ENCODE data around the gene IQSEC3.
"Not testable (repeated sequence)": the region's sequence is repeated elsewhere in the genome, so short reads cannot be mapped to it uniquely, and the experiment has no call there.

IQSEC3 gene

DNA sequence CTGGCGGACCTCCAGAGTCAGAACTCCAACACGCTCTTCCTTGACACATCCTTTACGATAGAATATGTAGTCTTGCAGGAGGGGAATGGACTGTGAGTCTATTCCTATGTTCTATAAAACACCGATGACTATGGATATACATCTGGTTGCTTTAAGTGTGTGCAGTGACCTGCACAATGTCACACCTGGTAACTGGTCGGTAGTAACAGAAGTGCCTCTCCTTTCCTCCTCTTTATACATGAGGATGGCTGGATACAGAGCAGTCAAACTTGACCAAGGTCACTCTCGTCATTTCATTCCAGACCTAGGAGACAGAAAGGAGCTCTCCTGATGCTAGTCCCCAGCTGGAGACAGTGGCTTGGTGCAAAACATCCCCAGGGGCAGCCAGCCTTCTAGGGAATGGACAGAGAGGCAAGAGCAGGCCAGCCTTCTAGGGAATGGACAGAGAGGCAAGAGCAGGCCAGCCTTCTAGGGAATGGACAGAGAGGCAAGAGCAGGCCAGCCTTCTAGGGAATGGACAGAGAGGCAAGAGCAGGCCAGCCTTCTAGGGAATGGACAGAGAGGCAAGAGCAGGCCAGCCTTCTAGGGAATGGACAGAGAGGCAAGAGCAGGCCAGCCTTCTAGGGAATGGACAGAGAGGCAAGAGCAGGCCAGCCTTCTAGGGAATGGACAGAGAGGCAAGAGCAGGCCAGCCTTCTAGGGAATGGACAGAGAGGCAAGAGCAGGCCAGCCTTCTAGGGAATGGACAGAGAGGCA is 21.2 kb upstream of the IQSEC3 start:
- H3K4me1 ChIP-seq; H3K36me3 ChIP-seq (replicated peaks); H3K4me3 ChIP-seq; in situ Hi-C loops (cut with MboI; ENCODE audit: low sequenced_read_pairs); H3K9me3 ChIP-seq; H3K27me3 ChIP-seq (ENCODE audit: low read depth); DNase-seq (ENCODE audit: low spot score in 2 of 2): not testable (repeated sequence)

- H3K36me3 ChIP-seq (replicated peaks); DNase-seq (ENCODE audit: low spot score in 2 of 2); H3K4me1 ChIP-seq; H3K27me3 ChIP-seq (ENCODE audit: low read depth); H3K9me3 ChIP-seq; H3K4me3 ChIP-seq; in situ Hi-C loops (cut with MboI; ENCODE audit: low sequenced_read_pairs): not testable (repeated sequence)
Observed at GRCh38 chr12:45991-46358, 20.6 kb upstream of the IQSEC3 start.

DNA sequence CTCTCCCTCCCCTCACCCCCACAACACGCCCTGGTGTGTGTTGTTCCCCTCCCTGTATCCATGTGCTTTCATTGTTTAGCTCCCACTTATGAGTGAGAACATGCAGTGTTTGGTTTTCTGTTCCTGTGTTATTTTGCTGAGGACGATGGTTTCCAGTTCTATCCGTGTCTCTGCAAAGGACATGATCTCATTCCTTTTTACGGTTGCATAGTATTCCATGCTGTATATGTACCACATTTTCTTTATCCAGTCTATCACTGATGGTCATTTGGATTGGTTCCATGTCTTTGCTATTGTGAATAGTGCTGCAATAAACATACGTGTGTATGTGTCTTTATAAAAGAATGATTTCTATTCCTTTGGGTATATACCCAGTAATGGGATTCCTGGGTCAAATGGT is 20.0 kb upstream of the IQSEC3 start:
- H3K4me1 ChIP-seq; H3K27me3 ChIP-seq (ENCODE audit: low read depth); DNase-seq (ENCODE audit: low spot score in 2 of 2); in situ Hi-C loops (cut with MboI; ENCODE audit: low sequenced_read_pairs); H3K4me3 ChIP-seq; H3K9me3 ChIP-seq; H3K36me3 ChIP-seq (replicated peaks): not testable (repeated sequence)

- H3K4me3 ChIP-seq; H3K27me3 ChIP-seq (ENCODE audit: low read depth); H3K36me3 ChIP-seq (replicated peaks); H3K9me3 ChIP-seq; DNase-seq (ENCODE audit: low spot score in 2 of 2); H3K4me1 ChIP-seq; in situ Hi-C loops (cut with MboI; ENCODE audit: low sequenced_read_pairs): not testable (repeated sequence)
Observed at GRCh38 chr12:47699-48226, 18.8 kb upstream of the IQSEC3 start.

- H3K4me1 ChIP-seq; DNase-seq (ENCODE audit: low spot score in 2 of 2); H3K27me3 ChIP-seq (ENCODE audit: low read depth); H3K9me3 ChIP-seq; in situ Hi-C loops (cut with MboI; ENCODE audit: low sequenced_read_pairs); H3K4me3 ChIP-seq; H3K36me3 ChIP-seq (replicated peaks): not testable (repeated sequence)
Observed at GRCh38 chr12:49149-49548, 17.4 kb upstream of the IQSEC3 start.

- not testable (repeated sequence) for H3K27me3 ChIP-seq (ENCODE audit: low read depth)
Observed at GRCh38 chr12:51087-51486, 15.5 kb upstream of the IQSEC3 start.

GRCh38 chr12:51962-52361 is 14.6 kb upstream of the IQSEC3 start:
- in situ Hi-C loops (cut with MboI; ENCODE audit: low sequenced_read_pairs); H3K27me3 ChIP-seq (ENCODE audit: low read depth); H3K36me3 ChIP-seq (replicated peaks); H3K4me3 ChIP-seq; H3K4me1 ChIP-seq; DNase-seq (ENCODE audit: low spot score in 2 of 2); H3K9me3 ChIP-seq: not testable (repeated sequence)

More at GRCh38 chr12:51087-51486, 15.5 kb upstream of the IQSEC3 start:
- H3K4me1 ChIP-seq; DNase-seq (ENCODE audit: low spot score in 2 of 2); H3K4me3 ChIP-seq; H3K9me3 ChIP-seq; in situ Hi-C loops (cut with MboI; ENCODE audit: low sequenced_read_pairs); H3K36me3 ChIP-seq (replicated peaks): not testable (repeated sequence)

GRCh38 chr12:52902-53734 is 13.4 kb upstream of the IQSEC3 start:
- not testable (repeated sequence) for DNase-seq (ENCODE audit: low spot score in 2 of 2); H3K27me3 ChIP-seq (ENCODE audit: low read depth)

DNA sequence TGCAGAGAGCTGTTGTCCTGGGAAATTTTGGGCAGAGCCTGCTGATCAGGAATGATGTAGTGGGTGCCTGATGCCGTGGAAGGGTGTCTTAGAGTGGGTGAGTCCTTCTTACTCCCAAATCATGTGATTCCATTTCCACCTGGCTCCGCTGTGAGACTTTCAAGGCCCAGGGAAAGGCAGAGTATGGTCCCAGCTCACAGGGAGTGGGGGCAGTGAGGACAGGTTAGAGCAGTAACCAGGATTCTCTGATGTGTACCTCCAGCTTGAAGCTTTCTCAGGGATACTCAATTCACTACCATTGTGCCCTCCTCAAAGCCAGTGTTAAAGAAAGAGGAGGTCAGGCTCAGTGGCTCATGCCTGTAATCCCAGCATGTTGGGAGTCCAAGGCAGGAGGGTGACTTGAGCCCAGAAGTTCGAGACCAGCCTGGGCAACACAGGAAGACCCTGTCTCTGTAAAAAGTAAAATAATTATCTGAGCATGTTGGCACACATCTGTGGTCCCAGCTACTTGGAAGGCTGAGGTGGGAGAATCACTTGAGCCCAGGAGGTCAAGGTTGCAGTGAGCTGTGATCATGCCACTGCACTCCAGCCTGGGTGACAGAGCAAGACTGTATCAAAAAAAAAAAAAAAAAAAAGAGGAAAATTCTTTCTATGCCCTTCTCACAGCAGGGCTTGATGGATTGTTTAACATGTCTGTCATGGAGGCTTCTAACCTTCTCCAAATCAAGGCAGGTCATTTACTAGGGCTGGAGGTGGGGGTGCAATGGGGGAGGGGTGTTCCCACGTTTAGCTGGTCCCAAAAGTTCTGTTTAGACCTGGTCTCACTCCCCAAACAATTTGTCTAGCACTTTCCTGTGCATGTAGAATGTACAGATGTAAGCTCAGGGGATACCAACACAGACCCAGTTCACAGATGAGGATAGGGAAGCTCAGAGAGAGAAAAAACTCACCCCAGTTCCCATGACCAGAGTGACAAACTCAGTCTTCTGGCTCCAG is 12.5 kb upstream of the IQSEC3 start:
- no peak for DNase-seq (ENCODE audit: low spot score in 2 of 2)
- Histone ChIP-seq H3K9me3 (peaks cover 8% of the 10 kb centered on the region), H3K4me3 (no peak overlapping the region), H3K4me1 (no peaks in the 10 kb centered on the region), H3K36me3 (replicated peaks) (no peaks in the 10 kb centered on the region), H3K27me3 (ENCODE audit: low read depth) (peaks cover 8% of the 10 kb centered on the region)
- in situ Hi-C loops (cut with MboI; ENCODE audit: low sequenced_read_pairs), result no loop called here

More at GRCh38 chr12:52902-53734, 13.4 kb upstream of the IQSEC3 start:
- in situ Hi-C loops (cut with MboI; ENCODE audit: low sequenced_read_pairs); H3K4me1 ChIP-seq; H3K9me3 ChIP-seq; H3K36me3 ChIP-seq (replicated peaks); H3K4me3 ChIP-seq: not testable (repeated sequence)

DNA sequence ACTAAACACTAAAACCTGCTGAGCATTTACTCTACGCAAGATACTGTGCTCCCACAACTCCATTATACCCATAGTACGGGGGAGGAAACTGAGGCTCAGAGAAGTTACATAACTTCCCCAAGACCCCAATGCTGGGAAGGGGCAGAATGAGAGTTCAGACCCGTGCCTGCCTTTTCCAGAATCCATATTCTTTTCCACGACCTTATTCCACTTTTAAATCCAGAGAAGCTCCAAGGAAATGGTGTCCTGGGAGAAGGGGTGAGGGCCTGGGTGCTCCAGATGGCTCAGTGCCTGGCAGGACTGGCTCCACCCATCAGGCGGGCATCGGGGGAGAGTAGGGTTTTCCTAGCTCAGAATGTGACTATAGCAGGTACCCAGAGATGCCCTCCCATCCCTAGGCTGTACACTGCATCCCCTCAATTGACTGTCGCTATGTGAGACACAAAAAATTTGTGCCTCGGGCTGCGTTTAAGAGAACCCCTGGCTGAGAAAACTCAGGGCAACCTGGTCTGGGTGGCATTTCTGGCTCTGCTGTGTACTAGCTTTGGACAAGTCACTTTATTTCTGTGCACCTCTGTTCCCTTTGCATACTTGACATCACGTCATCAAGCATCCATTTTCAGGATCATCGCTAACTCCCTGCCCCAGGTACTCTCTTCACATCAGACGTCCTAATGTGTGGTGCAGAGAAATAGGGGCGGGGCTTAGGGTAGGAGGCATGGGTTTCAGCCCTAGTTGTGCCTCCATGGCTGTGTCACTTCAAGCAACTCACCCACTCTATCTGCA is 11.6 kb upstream of the IQSEC3 start:
- Histone ChIP-seq H3K27me3 (ENCODE audit: low read depth) (peaks cover 7% of the 10 kb centered on the region; the same call in 1 of the 2 replicates), H3K4me3 (no peak overlapping the region)
- in situ Hi-C loops (cut with MboI; ENCODE audit: low sequenced_read_pairs), result no loop called here

DNA sequence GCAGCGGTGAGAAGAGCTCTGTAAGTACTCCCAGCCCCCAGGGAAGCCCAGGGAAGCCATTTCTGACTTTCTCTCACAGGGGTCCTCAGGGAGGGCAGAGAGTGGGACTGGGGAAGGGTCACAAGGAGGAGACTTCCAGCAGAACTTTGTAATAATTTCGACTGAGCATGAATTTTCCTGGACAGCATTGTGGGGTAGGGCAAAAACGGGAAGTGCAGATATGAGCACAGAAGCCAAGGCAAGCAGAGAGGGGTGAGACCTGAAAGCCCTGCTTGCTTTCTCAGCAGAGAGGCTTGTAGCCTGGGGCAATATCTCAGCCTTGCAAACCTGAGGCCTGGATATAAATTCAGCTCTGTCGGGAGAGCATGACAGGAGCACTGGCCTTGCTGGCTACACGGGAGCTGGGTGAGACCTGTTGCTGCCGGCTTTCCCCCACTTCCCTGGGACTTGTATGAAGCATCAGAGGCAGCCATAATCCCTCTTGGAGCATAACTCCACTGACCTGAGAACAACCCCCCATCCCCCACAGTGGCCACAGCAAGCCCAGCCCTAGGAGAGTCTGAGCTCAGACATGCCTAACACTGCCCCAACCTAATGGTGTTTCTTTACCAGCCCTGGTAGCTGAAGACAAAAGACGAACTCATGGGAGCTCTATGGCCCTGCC is 9.8 kb upstream of the IQSEC3 start:
- H3K9me3 ChIP-seq, result peaks cover 8% of the 10 kb centered on the region
- no peak overlapping the region for H3K4me3 ChIP-seq
- no peaks in the 10 kb centered on the region for H3K36me3 ChIP-seq (replicated peaks)
- H3K27me3 ChIP-seq (ENCODE audit: low read depth), result peaks cover 7% of the 10 kb centered on the region; the same call in 1 of the 2 replicates
- no peaks in the 10 kb centered on the region for H3K4me1 ChIP-seq
- in situ Hi-C loops (cut with MboI; ENCODE audit: low sequenced_read_pairs), result no loop called here
- no peak for DNase-seq (ENCODE audit: low spot score in 2 of 2)

More for the DNA sequence above, 11.6 kb upstream of the IQSEC3 start:
- DNase-seq (ENCODE audit: low spot score in 2 of 2), result no peak
- no peaks in the 10 kb centered on the region for H3K4me1 ChIP-seq
- H3K36me3 ChIP-seq (replicated peaks), result no peaks in the 10 kb centered on the region
- H3K9me3 ChIP-seq, result peaks cover 8% of the 10 kb centered on the region

- Histone ChIP-seq H3K4me1 (no peaks in the 10 kb centered on the region), H3K27me3 (ENCODE audit: low read depth) (peaks cover 7% of the 10 kb centered on the region; the same call in 1 of the 2 replicates), H3K4me3 (no peak overlapping the region), H3K36me3 (replicated peaks) (no peaks in the 10 kb centered on the region), H3K9me3 (peaks cover 8% of the 10 kb centered on the region)
- no peak for DNase-seq (ENCODE audit: low spot score in 2 of 2)
- in situ Hi-C loops (cut with MboI; ENCODE audit: low sequenced_read_pairs), result no loop called here
Observed at GRCh38 chr12:57539-57938, 9.0 kb upstream of the IQSEC3 start.

All from HAP-1 (cell line).